ENCODE data around the gene POU2F2.

POU2F2 gene

GRCh38 chr19:42078058-42078457 lies 54.2 kb downstream of the POU2F2 start:
- Histone ChIP-seq H3K27ac (ENCODE audit: poor library complexity, severe bottlenecking) (no peak overlapping the region), H3K4me1 (ENCODE audit: insufficient read depth, poor library complexity, severe bottlenecking) (peaks cover 2% of the 10 kb centered on the region), H3K27me3 (ENCODE audit: insufficient read depth, poor library complexity, severe bottlenecking) (no peaks in the 10 kb centered on the region), H3K36me3 (ENCODE audit: low read depth) (peaks cover 36% of the 10 kb centered on the region), H3K4me3 (ENCODE audit: severe bottlenecking) (no peak overlapping the region), H3K9me3 (ENCODE audit: severe bottlenecking) (no peaks in the 10 kb centered on the region)
- ATAC-seq (ENCODE audit: low read depth) (no peak), DNase-seq (ENCODE audit: low spot score) (no peak)
- TF ChIP-seq CTCF (IDR thresholded peaks at IDR 0.05; ENCODE audit: poor library complexity, severe bottlenecking) = no peak

- H3K4me3 ChIP-seq (ENCODE audit: severe bottlenecking) = peak overlapping the region; percentile 88
- no peak for TF ChIP-seq CTCF (IDR thresholded peaks at IDR 0.05; ENCODE audit: poor library complexity, severe bottlenecking)
- H3K36me3 ChIP-seq (ENCODE audit: low read depth) = peaks cover 28% of the 10 kb centered on the region
- DNase-seq (ENCODE audit: low spot score) (no peak), ATAC-seq (ENCODE audit: low read depth) (no peak)
- no peaks in the 10 kb centered on the region for H3K9me3 ChIP-seq (ENCODE audit: severe bottlenecking)
- H3K4me1 ChIP-seq (ENCODE audit: insufficient read depth, poor library complexity, severe bottlenecking) = peaks cover 2% of the 10 kb centered on the region
- H3K27ac ChIP-seq (ENCODE audit: poor library complexity, severe bottlenecking) = peak overlapping the region; percentile 60
- no peaks in the 10 kb centered on the region for H3K27me3 ChIP-seq (ENCODE audit: insufficient read depth, poor library complexity, severe bottlenecking)
These were observed 55.8 kb downstream of the POU2F2 start for GRCh38 chr19:42076380-42076944.

- H3K27ac ChIP-seq (ENCODE audit: poor library complexity, severe bottlenecking) = peak within 1 kb of the TSS; percentile 60
- H3K9me3 ChIP-seq (ENCODE audit: severe bottlenecking) = no peaks in the 10 kb centered on the region
- ATAC-seq (ENCODE audit: low read depth) (peak; percentile 99), DNase-seq (ENCODE audit: low spot score) (peak; percentile 99)
- H3K4me3 ChIP-seq (ENCODE audit: severe bottlenecking) = peak within 1 kb of the TSS; percentile 88
- H3K36me3 ChIP-seq (ENCODE audit: low read depth) = peaks cover 21% of the 10 kb centered on the region
- no peaks in the 10 kb centered on the region for H3K27me3 ChIP-seq (ENCODE audit: insufficient read depth, poor library complexity, severe bottlenecking)
- H3K4me1 ChIP-seq (ENCODE audit: insufficient read depth, poor library complexity, severe bottlenecking) = peaks cover 2% of the 10 kb centered on the region
- no peak for TF ChIP-seq CTCF (IDR thresholded peaks at IDR 0.05; ENCODE audit: poor library complexity, severe bottlenecking)
These were observed 56.4 kb downstream of the POU2F2 start, which contains the start of gene ZNF574 for GRCh38 chr19:42075616-42076379. Gene ZNF574, plus strand, starts transcription at chr19:42076166. Its CDS starts 2,441 bp downstream, at chr19:42078607.

- Histone ChIP-seq H3K27me3 (ENCODE audit: insufficient read depth, poor library complexity, severe bottlenecking) (no peaks in the 10 kb centered on the region), H3K4me3 (ENCODE audit: severe bottlenecking) (peak overlapping the region; percentile 88), H3K9me3 (ENCODE audit: severe bottlenecking) (no peaks in the 10 kb centered on the region), H3K27ac (ENCODE audit: poor library complexity, severe bottlenecking) (peak overlapping the region; percentile 60), H3K4me1 (ENCODE audit: insufficient read depth, poor library complexity, severe bottlenecking) (peaks cover 2% of the 10 kb centered on the region), H3K36me3 (ENCODE audit: low read depth) (peaks cover 16% of the 10 kb centered on the region)
- TF ChIP-seq CTCF (IDR thresholded peaks at IDR 0.05; ENCODE audit: poor library complexity, severe bottlenecking) = no peak
- DNase-seq (ENCODE audit: low spot score) (no peak), ATAC-seq (ENCODE audit: low read depth) (no peak)
These were observed 57.0 kb downstream of the POU2F2 start for GRCh38 chr19:42075364-42075615.

Data from RWPE2 (cell line).